Kidney epithelial cell (primary cell): ENCODE data around the gene TSPOAP1. TPM values are rescaled to one million over a fixed set of nuclear protein-coding genes. Genes with fewer than 3 reads are reported as not detected.

Source experiments
- DNase-seq: peaks from one replicate; pipeline ENCODE4 v3.0.0-alpha.2; 2010; ENCODE audit warnings: low read depth
- H3K27me3 ChIP-seq: 2 replicates; pipeline ENCODE4 v1.6.0; 2011; ENCODE audit warnings: low read length; ENCODE audit not compliant: control insufficient read depth, insufficient read depth
- H3K36me3 ChIP-seq: 2 replicates; pipeline ENCODE4 v1.5.1; 2011; ENCODE audit warnings: low read length; ENCODE audit not compliant: control insufficient read depth, insufficient read depth
- H3K4me3 ChIP-seq: 2 replicates; pipeline ENCODE4 v1.5.1; 2011; ENCODE audit warnings: low read depth, mild to moderate bottlenecking, control low read depth, low read length
- CTCF ChIP-seq: IDR thresholded peaks from 2 replicates; pipeline ENCODE4 v1.5.1; 2011; ENCODE audit warnings: mild to moderate bottlenecking, moderate library complexity, low read length, control low read depth, inconsistent platforms; ENCODE audit not compliant: insufficient read depth, poor library complexity, severe bottlenecking
- total RNA-seq: library from RNA; depleted of rRNA; stranded (reverse); fragments of >200 nt; gene quantifications from 2 replicates; pipeline ENCODE4 v1.2.3, GENCODE V29; 2015

TSPOAP1 gene
- total RNA-seq, 1 donor from 2014 or later: 9.4 TPM

- Histone ChIP-seq H3K36me3 (no peaks in the 10 kb centered on the region), H3K4me3 (no peak overlapping the region), H3K27me3 (no peaks in the 10 kb centered on the region)
- no peak for TF ChIP-seq CTCF
- DNase-seq: peak; percentile 14
These were observed 10.5 kb upstream of the TSPOAP1 start for GRCh38 chr17:58338841-58339754.

- H3K36me3 ChIP-seq: no peaks in the 10 kb centered on the region
- H3K4me3 ChIP-seq: no peak overlapping the region
- no peak for DNase-seq
- no peak for TF ChIP-seq CTCF
- H3K27me3 ChIP-seq: no peaks in the 10 kb centered on the region
These were observed 9.9 kb upstream of the TSPOAP1 start for GRCh38 chr17:58338454-58338840.

- H3K36me3 ChIP-seq: no peaks in the 10 kb centered on the region
- TF ChIP-seq CTCF: no peak
- no peak overlapping the region for H3K4me3 ChIP-seq
- no peaks in the 10 kb centered on the region for H3K27me3 ChIP-seq
- peak; percentile 43 for DNase-seq
These were observed 9.2 kb upstream of the TSPOAP1 start for GRCh38 chr17:58337600-58338453.

- Histone ChIP-seq H3K36me3 (no peaks in the 10 kb centered on the region), H3K4me3 (no peak overlapping the region), H3K27me3 (no peaks in the 10 kb centered on the region)
- no peak for TF ChIP-seq CTCF
- no peak for DNase-seq
These were observed 8.6 kb upstream of the TSPOAP1 start for GRCh38 chr17:58337210-58337599.

- no peaks in the 10 kb centered on the region for H3K36me3 ChIP-seq
- H3K27me3 ChIP-seq: no peaks in the 10 kb centered on the region
- no peak overlapping the region for H3K4me3 ChIP-seq
- DNase-seq: no peak
- no peak for TF ChIP-seq CTCF
These were observed 8.0 kb upstream of the TSPOAP1 start for GRCh38 chr17:58336456-58337209.
